OCI-LY3 (cell line): ENCODE data around the gene DMRTA2.

Experiments
- CTCF ChIP-seq: fragments of 200-600, 300-600 bp; sonication (generic); IDR thresholded peaks from 2 replicates; pipeline ENCODE4 v1.5.1; 2014; ENCODE audit warnings: antibody characterized with exemption, low read length, low read depth
- EZH2phosphoT487 ChIP-seq: fragments of 200-600 bp; shearing (Covaris generic); IDR thresholded peaks from 2 replicates; pipeline ENCODE4 v1.6.1; 2018; ENCODE audit warnings: antibody characterized with exemption, mixed run types, low read depth

DNA sequence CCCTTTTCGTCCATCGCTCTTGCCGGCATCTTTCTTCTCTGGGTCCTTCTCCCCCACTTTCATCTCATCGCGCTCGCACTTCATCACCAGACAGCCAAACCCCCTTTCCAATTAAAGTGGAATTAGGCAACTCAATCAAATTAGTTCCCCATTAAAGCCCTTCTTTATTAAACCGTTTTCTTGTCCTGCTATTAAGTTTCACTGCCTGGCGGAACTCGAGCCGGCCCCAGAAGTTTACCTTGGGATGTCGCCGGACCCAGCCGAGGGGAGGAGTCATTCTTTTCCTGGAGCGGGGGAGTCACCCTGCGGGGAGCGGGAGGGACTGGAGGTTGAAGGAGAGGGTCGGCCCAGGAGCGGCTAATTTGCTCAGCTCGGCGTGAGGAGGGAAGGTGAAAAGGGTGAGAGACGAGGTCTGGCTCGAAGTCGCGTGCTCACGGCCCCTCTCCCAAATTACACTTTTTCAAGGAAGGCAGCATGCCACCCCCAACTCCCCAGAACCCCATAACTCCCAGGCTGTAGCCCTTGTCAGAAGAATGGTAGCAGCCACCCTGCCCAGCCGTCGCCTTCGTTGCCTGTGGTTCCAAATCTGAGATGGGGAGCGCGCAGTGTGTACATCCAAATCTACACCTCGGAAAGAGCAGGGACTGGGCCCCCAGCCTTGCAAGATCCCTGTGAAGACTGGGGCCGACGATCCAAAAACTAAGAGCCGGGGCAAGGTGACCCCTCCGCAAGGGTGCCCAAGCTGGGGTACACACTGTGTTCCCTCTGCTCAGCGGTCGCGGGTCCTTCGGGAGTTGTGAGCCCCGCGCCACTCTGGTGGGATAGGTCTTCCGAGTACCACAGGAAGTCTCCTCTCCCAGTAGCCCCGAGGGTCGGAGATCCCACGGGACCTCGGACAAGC lies 6.4 kb downstream of the DMRTA2 start:
- no peak for TF ChIP-seq CTCF
- no peak for TF ChIP-seq EZH2phosphoT487
